Tibial artery (tissue), 4 donors: ENCODE data around the gene CHIC1.
"Not testable (repeated sequence)": the region's sequence is repeated elsewhere in the genome, so short reads cannot be mapped to it uniquely, and the experiment has no call there.

Source experiments
- DNase-seq, 2 donors: peaks; one replicate each; pipeline ENCODE4 v3.0.0-alpha.2; 2019
- H3K27ac ChIP-seq, 2 donors: fragments of 200-600 bp; sonication (generic) in 1 of 2; 1 replicate in 1 of 2; 2 replicates in 1 of 2; pipeline ENCODE4 v1.5.1; 2018 to 2019; ENCODE audit warnings: mild to moderate bottlenecking in 1 of 2
- H3K27me3 ChIP-seq, 2 donors: fragments of 200-600 bp; sonication (generic) in 1 of 2; one replicate each; pipeline versions ENCODE4 v1.5.1 to v1.6.0; 2016 to 2019
- H3K36me3 ChIP-seq, 3 donors: fragments of 200-600 bp; sonication (generic) in 2 of 3; one replicate each; pipeline ENCODE4 v1.5.1; 2016 to 2019; ENCODE audit warnings: mild to moderate bottlenecking in 2 of 3
- H3K4me1 ChIP-seq, 4 donors: fragments of 200-600 bp; sonication (generic) in 2 of 4; 1 replicate in 3 of 4; 2 replicates in 1 of 4; pipeline ENCODE4 v1.5.1; 2016 to 2019
- H3K4me3 ChIP-seq, 2 donors: fragments of 200-600 bp; sonication (generic) in 1 of 2; 1 replicate in 1 of 2; 2 replicates in 1 of 2; pipeline ENCODE4 v1.5.1; 2018 to 2019; ENCODE audit warnings: mild to moderate bottlenecking in 2 of 2
- H3K9me3 ChIP-seq, 3 donors: fragments of 200-600 bp; sonication (generic) in 1 of 3; one replicate each; pipeline ENCODE4 v1.5.1; 2016 to 2019
- intact Hi-C: fragments of 100-400 bp; cut with DNase I; formaldehyde crosslinking; loops from one replicate; pipeline ENCODE4 v1.15.0; 2023; ENCODE audit warnings: low total_unique reads
- TF ChIP-seq, protein P1 (sequence below), 2 experiments: fragments of 200-600 bp in 1 of 2; fragments of 450-650 bp in 1 of 2; IDR thresholded peaks; one replicate each; pipeline ENCODE4 v1.5.1; 2017 to 2019; ENCODE audit warnings: antibody characterized with exemption in 2 of 2, mild to moderate bottlenecking in 1 of 2, moderate library complexity in 1 of 2

CHIC1 gene

GRCh38 chrX:73615022-73615421 is 52.0 kb downstream of the CHIC1 start:
- intact Hi-C loops = no loop called here
- no peaks in the 10 kb centered on the region for H3K27me3 ChIP-seq

DNA sequence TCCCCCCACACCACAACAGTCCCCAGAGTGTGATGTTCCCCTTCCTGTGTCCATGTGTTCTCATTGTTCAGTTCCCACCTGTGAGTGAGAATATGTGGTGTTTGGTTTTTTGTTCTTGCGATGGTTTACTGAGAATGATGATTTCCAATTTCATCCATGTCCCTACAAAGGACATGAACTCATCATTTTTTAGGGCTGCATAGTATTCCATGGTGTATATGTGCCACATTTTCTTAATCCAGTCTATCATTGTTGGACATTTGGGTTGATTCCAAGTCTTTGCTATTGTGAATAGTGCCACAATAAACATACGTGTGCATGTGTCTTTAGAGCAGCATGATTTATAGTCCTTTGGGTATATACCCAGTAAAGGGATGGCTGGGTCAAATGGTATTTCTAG is 78.7 kb downstream of the CHIC1 start:
- H3K4me3 ChIP-seq, DNase-seq, intact Hi-C loops, H3K27ac ChIP-seq, H3K4me1 ChIP-seq, H3K27me3 ChIP-seq: not testable (repeated sequence)
- Histone ChIP-seq H3K36me3 (peaks cover 0 to 21% (median 0%) of the 10 kb centered on the region in 3 donors), H3K9me3 (peaks cover 0 to 36% (median 18%) of the 10 kb centered on the region in 3 donors)

More at GRCh38 chrX:73615022-73615421, 52.0 kb downstream of the CHIC1 start:
- H3K9me3 ChIP-seq = peaks cover 0 to 12% (median 11%) of the 10 kb centered on the region in 3 donors
- H3K36me3 ChIP-seq = no peaks in the 10 kb centered on the region
- H3K4me3 ChIP-seq = no peak overlapping the region
- no peak for DNase-seq
- no peak overlapping the region for H3K27ac ChIP-seq
- TF ChIP-seq, protein P1, sequence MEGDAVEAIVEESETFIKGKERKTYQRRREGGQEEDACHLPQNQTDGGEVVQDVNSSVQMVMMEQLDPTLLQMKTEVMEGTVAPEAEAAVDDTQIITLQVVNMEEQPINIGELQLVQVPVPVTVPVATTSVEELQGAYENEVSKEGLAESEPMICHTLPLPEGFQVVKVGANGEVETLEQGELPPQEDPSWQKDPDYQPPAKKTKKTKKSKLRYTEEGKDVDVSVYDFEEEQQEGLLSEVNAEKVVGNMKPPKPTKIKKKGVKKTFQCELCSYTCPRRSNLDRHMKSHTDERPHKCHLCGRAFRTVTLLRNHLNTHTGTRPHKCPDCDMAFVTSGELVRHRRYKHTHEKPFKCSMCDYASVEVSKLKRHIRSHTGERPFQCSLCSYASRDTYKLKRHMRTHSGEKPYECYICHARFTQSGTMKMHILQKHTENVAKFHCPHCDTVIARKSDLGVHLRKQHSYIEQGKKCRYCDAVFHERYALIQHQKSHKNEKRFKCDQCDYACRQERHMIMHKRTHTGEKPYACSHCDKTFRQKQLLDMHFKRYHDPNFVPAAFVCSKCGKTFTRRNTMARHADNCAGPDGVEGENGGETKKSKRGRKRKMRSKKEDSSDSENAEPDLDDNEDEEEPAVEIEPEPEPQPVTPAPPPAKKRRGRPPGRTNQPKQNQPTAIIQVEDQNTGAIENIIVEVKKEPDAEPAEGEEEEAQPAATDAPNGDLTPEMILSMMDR (IDR thresholded peaks at IDR 0.05) = no peak
- H3K4me1 ChIP-seq = no peaks in the 10 kb centered on the region

DNA sequence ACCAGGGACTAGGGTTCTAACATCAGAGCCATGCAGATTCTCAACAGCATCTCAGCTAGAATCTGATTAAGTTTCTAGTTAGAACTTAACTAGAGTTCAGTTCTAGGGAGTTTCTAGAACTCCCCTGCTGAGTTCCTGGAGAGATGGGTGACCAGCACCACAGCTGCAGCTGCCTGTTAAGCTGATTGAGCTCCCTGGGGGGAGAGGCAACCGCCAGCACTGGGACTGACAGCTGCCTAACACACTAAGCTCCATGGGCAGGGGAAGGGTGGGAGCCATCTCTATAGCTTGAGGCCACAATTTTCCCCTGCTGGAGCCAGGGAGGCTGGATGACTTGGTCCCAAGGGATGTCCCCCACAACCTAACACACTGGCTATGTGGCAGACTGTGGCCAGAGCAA is 84.2 kb downstream of the CHIC1 start:
- Histone ChIP-seq H3K27ac (no peak overlapping the region), H3K27me3 (no peaks in the 10 kb centered on the region), H3K4me1 (no peaks in the 10 kb centered on the region), H3K9me3 (peaks cover 0 to 50% (median 20%) of the 10 kb centered on the region in 3 donors), H3K36me3 (peaks cover 0 to 20% (median 0%) of the 10 kb centered on the region in 3 donors), H3K4me3 (no peak overlapping the region)
- no peak for DNase-seq
- intact Hi-C loops = no loop called here
- TF ChIP-seq, protein P1 (IDR thresholded peaks at IDR 0.05) = no peak

GRCh38 chrX:73647632-73648322 is 84.8 kb downstream of the CHIC1 start:
- DNase-seq = no peak
- TF ChIP-seq, protein P1 (IDR thresholded peaks at IDR 0.05) = no peak
- H3K36me3 ChIP-seq = peaks cover 0 to 20% (median 0%) of the 10 kb centered on the region in 3 donors
- H3K4me1 ChIP-seq = no peaks in the 10 kb centered on the region
- H3K27me3 ChIP-seq = no peaks in the 10 kb centered on the region
- intact Hi-C loops = no loop called here
- H3K27ac ChIP-seq = no peak overlapping the region
- peaks cover 0 to 54% (median 25%) of the 10 kb centered on the region in 3 donors for H3K9me3 ChIP-seq
- no peak overlapping the region for H3K4me3 ChIP-seq

DNA sequence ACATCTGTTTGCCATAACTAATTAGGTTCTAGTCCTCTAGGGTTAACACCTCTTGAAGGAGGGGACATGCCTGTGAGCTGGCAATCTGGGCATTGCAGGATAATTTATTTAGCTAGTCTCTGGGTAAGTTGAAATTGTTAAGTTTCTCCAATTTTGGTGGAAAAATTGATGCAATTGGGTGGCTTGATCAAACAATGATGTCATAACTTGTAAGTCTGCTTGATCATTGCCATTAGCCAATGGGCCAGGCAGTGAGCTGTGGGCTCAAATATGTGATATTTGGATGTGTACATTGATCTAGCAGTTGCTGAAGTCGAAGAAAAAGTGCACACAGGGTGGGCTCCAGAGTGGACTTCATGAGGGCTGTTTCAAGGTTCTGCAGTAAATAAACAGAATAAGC is 98.3 kb downstream of the CHIC1 start:
- H3K27me3 ChIP-seq, H3K27ac ChIP-seq, intact Hi-C loops, H3K4me3 ChIP-seq, DNase-seq, H3K36me3 ChIP-seq, H3K4me1 ChIP-seq: not testable (repeated sequence)
- peaks cover 0 to 25% (median 11%) of the 10 kb centered on the region in 3 donors for H3K9me3 ChIP-seq

GRCh38 chrX:73668779-73669178 is 105.8 kb downstream of the CHIC1 start:
- DNase-seq = no peak

More at GRCh38 chrX:73668779-73669178, 105.8 kb downstream of the CHIC1 start:
- Histone ChIP-seq H3K27me3 (no peaks in the 10 kb centered on the region), H3K4me1 (peaks cover 0 to 23% (median 3%) of the 10 kb centered on the region in 4 donors), H3K36me3 (no peaks in the 10 kb centered on the region), H3K4me3 (no peak overlapping the region), H3K9me3 (peaks cover 0 to 15% (median 8%) of the 10 kb centered on the region in 3 donors), H3K27ac (no peak overlapping the region)
- TF ChIP-seq, protein P1 (IDR thresholded peaks at IDR 0.05) = no peak
- intact Hi-C loops = no loop called here
